IMR-90 (cell line): ENCODE measurements around the gene CREBBP. TPM values are rescaled to one million over a fixed set of nuclear protein-coding genes. Genes with fewer than 3 reads are reported as not detected.

Experiments
- ATAC-seq: fragments of 200-7000 bp; cut with Tn5 transposase; 2 replicates; pipeline ENCODE4 v1.9.1; 2020; ENCODE audit warnings: low read depth, mild to moderate bottlenecking, moderate library complexity
- BruUV-seq: library from RNA; stranded (reverse); fragments of 400-500 nt; replicated peaks from 2 replicates; lab custom pipeline; 2021; lab: Mats Ljungman, UMichigan
- CTCF ChIA-PET: fragments of 300-600 bp; formaldehyde crosslinking; extraction: SDS; loops from one replicate; lab custom pipeline; 2021; ENCODE audit warnings: antibody characterized with exemption; lab: Yijun Ruan, JAX
- POLR2A ChIA-PET: fragments of 300-600 bp; sonication (Branson Sonifier 250); formaldehyde crosslinking; loops from one replicate; lab custom pipeline; 2022; ENCODE audit warnings: antibody characterized with exemption; ENCODE audit not compliant: unreplicated experiment; lab: Charles Lee
- DNase-seq: peaks from one replicate; pipeline ENCODE4 v3.0.0; 2013
- H2AFZ ChIP-seq: replicated peaks from 2 replicates; pipeline ENCODE3; 2013; ENCODE audit warnings: low read length, mild to moderate bottlenecking; ENCODE audit not compliant: poor library complexity
- H2AK5ac ChIP-seq: 2 replicates; pipeline ENCODE4 v1.6.1; 2013; ENCODE audit warnings: low read depth, low read length, inconsistent platforms
- H2AK9ac ChIP-seq: replicated peaks from 2 replicates; pipeline ENCODE3; 2013; ENCODE audit warnings: mild to moderate bottlenecking, low read depth, low read length, moderate library complexity; ENCODE audit not compliant: poor library complexity
- H2BK120ac ChIP-seq: 2 replicates; pipeline ENCODE4 v1.6.1; 2013; ENCODE audit warnings: low read depth, low read length, inconsistent platforms
- H2BK15ac ChIP-seq: 3 replicates; pipeline ENCODE4 v1.6.1; 2013; ENCODE audit warnings: low read depth, low read length, inconsistent platforms
- H2BK20ac ChIP-seq: 2 replicates; pipeline ENCODE4 v1.6.1; 2013; ENCODE audit warnings: low read depth, mild to moderate bottlenecking, inconsistent platforms, low read length, moderate library complexity
- H2BK5ac ChIP-seq: 2 replicates; pipeline ENCODE4 v1.6.1; 2013; ENCODE audit warnings: mild to moderate bottlenecking, low read depth, low read length, inconsistent platforms; ENCODE audit not compliant: poor library complexity, severe bottlenecking
- H3K14ac ChIP-seq: replicated peaks from 2 replicates; pipeline ENCODE4 v1.6.1; 2013; ENCODE audit warnings: low read depth, low read length, inconsistent platforms
- H3K18ac ChIP-seq: 2 replicates; pipeline ENCODE4 v1.6.1; 2013; ENCODE audit warnings: low read depth, low read length, control low read depth
- H3K23ac ChIP-seq: 2 replicates; pipeline ENCODE4 v1.6.1; 2013; ENCODE audit warnings: low read depth, low read length, inconsistent platforms
- H3K27ac ChIP-seq: 2 replicates; pipeline ENCODE4 v1.5.1; 2013; ENCODE audit warnings: mild to moderate bottlenecking, control low read depth, low read length; ENCODE audit not compliant: insufficient read depth
- H3K27me3 ChIP-seq: 2 replicates; pipeline ENCODE4 v1.6.1; 2013; ENCODE audit warnings: low read length; ENCODE audit not compliant: control insufficient read depth, insufficient read depth
- H3K36me3 ChIP-seq: 2 replicates; pipeline ENCODE4 v1.6.1; 2013; ENCODE audit warnings: low read length, mixed read lengths; ENCODE audit not compliant: control insufficient read depth, insufficient read depth
- H3K4ac ChIP-seq: 2 replicates; pipeline ENCODE4 v1.6.1; 2013; ENCODE audit warnings: low read depth, low read length, inconsistent platforms
- H3K4me1 ChIP-seq: 2 replicates; pipeline ENCODE4 v1.6.1; 2013; ENCODE audit warnings: low read length, mixed read lengths; ENCODE audit not compliant: control insufficient read depth, insufficient read depth
- H3K4me2 ChIP-seq: 2 replicates; pipeline ENCODE4 v1.6.1; 2013; ENCODE audit warnings: low read depth, mild to moderate bottlenecking, control low read depth, low read length, moderate library complexity
- H3K4me3 ChIP-seq: 2 replicates; pipeline ENCODE4 v1.5.1; 2013; ENCODE audit warnings: low read depth, mild to moderate bottlenecking, control low read depth, low read length, moderate library complexity; ENCODE audit not compliant: insufficient read depth
- H3K56ac ChIP-seq: 2 replicates; pipeline ENCODE4 v1.6.1; 2013; ENCODE audit warnings: low read length, inconsistent platforms; ENCODE audit not compliant: insufficient read depth; ENCODE audit errors: extremely low read depth
- H3K79me1 ChIP-seq, 2 experiments: 2 replicates each; pipeline ENCODE4 v1.6.1; 2013; ENCODE audit warnings: low read length in 2 of 2, inconsistent platforms in 1 of 2, low read depth in 1 of 2
- H3K9ac ChIP-seq: 2 replicates; pipeline ENCODE4 v1.6.1; 2013; ENCODE audit warnings: low read depth, low read length, control low read depth
- H3K9me1 ChIP-seq: 2 replicates; pipeline ENCODE4 v1.6.1; 2013; ENCODE audit warnings: low read length, inconsistent platforms; ENCODE audit not compliant: insufficient read depth
- H3K9me3 ChIP-seq: 2 replicates; pipeline ENCODE4 v1.6.1; 2013; ENCODE audit warnings: low read length; ENCODE audit not compliant: control insufficient read depth, insufficient read depth
- H4K20me1 ChIP-seq: 2 replicates; pipeline ENCODE4 v1.6.1; 2013; ENCODE audit warnings: low read length, inconsistent platforms; ENCODE audit not compliant: insufficient read depth
- H4K5ac ChIP-seq: 2 replicates; pipeline ENCODE4 v1.6.1; 2013; ENCODE audit warnings: mild to moderate bottlenecking, low read depth, low read length, control low read depth
- H4K8ac ChIP-seq, 2 experiments: 2 replicates each; pipeline ENCODE4 v1.6.1; 2013; ENCODE audit warnings: low read depth in 2 of 2, low read length in 2 of 2, control low read depth in 1 of 2, inconsistent platforms in 1 of 2
- H4K91ac ChIP-seq: 2 replicates; pipeline ENCODE4 v1.6.1; 2013; ENCODE audit warnings: low read depth, low read length, inconsistent platforms; ENCODE audit not compliant: insufficient read depth
- BHLHE40 ChIP-seq: fragments of 150-350 bp; IDR thresholded peaks from 2 replicates; pipeline ENCODE4 v1.6.1; 2016; ENCODE audit warnings: mild to moderate bottlenecking, low read depth, low read length
- CEBPB ChIP-seq: IDR thresholded peaks from 2 replicates; pipeline ENCODE4 v1.6.1; 2012; ENCODE audit warnings: low read depth, low read length, improper control_type of control experiment
- RFX5 ChIP-seq: IDR thresholded peaks from 2 replicates; pipeline ENCODE4 v1.8.0; 2012; ENCODE audit warnings: low read depth, mild to moderate bottlenecking, low read length, moderate library complexity
- WGBS, 2 experiments: methylation state at CpG; one replicate each; pipeline versions ENCODE4 v1.1.5 to v1.1.7; 2013; ENCODE audit warnings: missing lambda C conversion rate in 2 of 2; ENCODE audit not compliant: insufficient read length in 1 of 2; ENCODE audit errors: extremely low coverage in 2 of 2; 5-methylcytosine and 5-hydroxymethylcytosine counted together
- dilution Hi-C: fragments of 300-500 bp; cut with HindIII; formaldehyde crosslinking; loops from one replicate; pipeline ENCODE4 v1.14.3; 2018; ENCODE audit warnings: low sequenced_read_pairs; ENCODE audit not compliant: unreplicated experiment
- in situ Hi-C: fragments of 300-500 bp; cut with MboI; formaldehyde crosslinking; loops from 3 replicates; pipeline ENCODE4 v1.14.3; 2019; ENCODE audit warnings: low sequenced_read_pairs, inconsistent platforms, mixed read lengths
- intact Hi-C: fragments of 100-400 bp; cut with micrococcal nuclease; formaldehyde crosslinking; loops from 2 replicates; pipeline ENCODE4 v1.10.0; 2022
- polyA plus RNA-seq, 3 experiments: library from polyadenylated mRNA; depleted of rRNA; stranded (reverse); fragments of >200 nt; gene quantifications; 2 replicates each; pipeline ENCODE4 v1.2.3, GENCODE V29; 2012; ENCODE audit warnings: low replicate concordance in 1 of 3
- total RNA-seq: library from RNA; depleted of rRNA; stranded (reverse); fragments of >200 nt; gene quantifications from 2 replicates; pipeline ENCODE4 v1.2.3, GENCODE V29; 2012
- TF ChIP-seq, protein P1 (sequence below): conservative IDR thresholded peaks from 2 replicates; pipeline ENCODE4 v1.5.1; 2012; ENCODE audit warnings: mild to moderate bottlenecking, low read depth, low read length, improper control_type of control experiment
- TF ChIP-seq, protein P2 (sequence below): fragments of 150-350 bp; IDR thresholded peaks from 2 replicates; pipeline ENCODE4 v1.6.1; 2016; ENCODE audit warnings: low read depth, mild to moderate bottlenecking, low read length, moderate library complexity, borderline replicate concordance
- TF ChIP-seq, protein P3 (sequence below): fragments of 150-350 bp; IDR thresholded peaks from 2 replicates; pipeline ENCODE4 v1.6.1; 2017; ENCODE audit warnings: mild to moderate bottlenecking, antibody characterized with exemption, low read length, low read depth

CREBBP gene
- total and polyA plus RNA-seq, 2 of the 4 experiments (the other 2 are of a cell fraction), result 7.3 to 12.5 TPM

DNA sequence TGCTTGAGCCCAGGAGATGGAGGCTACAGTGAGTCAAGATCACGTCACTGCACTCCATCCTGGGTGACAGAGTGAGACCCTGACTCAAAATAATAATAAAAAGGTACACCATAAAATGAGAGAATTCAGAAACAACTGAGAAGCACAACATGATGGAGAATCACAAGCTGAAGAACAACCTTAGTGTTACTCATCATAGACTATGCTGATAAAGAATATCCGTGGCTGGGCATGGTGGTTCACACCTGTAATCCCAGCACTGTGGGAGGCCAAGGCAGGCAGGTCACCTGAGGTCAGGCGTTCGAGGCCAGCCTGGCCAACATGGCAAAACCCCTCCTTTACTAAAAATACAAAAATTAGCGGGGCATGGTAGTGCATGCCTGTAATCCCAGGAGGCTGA lies 16.0 kb downstream of the CREBBP start:
- Histone ChIP-seq H3K56ac (no peak overlapping the region), H3K14ac (no peak overlapping the region), H4K5ac (no peak overlapping the region), H4K8ac (no peak overlapping the region), H3K4ac (no peak overlapping the region), H2BK15ac (no peak overlapping the region), H3K23ac (no peak overlapping the region), H3K9ac (no peak overlapping the region), H4K91ac (no peak overlapping the region), H3K9me1 (peaks cover 53% of the 10 kb centered on the region), H2BK5ac (no peak overlapping the region), H2AK5ac (no peak overlapping the region), H3K36me3 (no peaks in the 10 kb centered on the region), H2AFZ (no peak overlapping the region), H3K27ac (no peak overlapping the region), H3K4me1 (peaks cover 16% of the 10 kb centered on the region), H3K27me3 (no peaks in the 10 kb centered on the region), H2BK120ac (no peak overlapping the region), H2AK9ac (no peak overlapping the region), H3K4me2 (no peak overlapping the region), H3K4me3 (no peak overlapping the region), H4K20me1 (peaks cover 100% of the 10 kb centered on the region), H2BK20ac (no peak overlapping the region), H3K9me3 (no peaks in the 10 kb centered on the region), H3K18ac (no peak overlapping the region), H3K79me1 (peaks cover 10 to 97% of the 10 kb centered on the region in 2 experiments; a peak in 3 of 4 replicates)
- DNase-seq, result no peak
- dilution Hi-C loops (no loop called here), in situ Hi-C loops (no loop called here), intact Hi-C loops (no loop called here)
- CTCF ChIA-PET, result no interaction called here
- no peak for ATAC-seq
- TF ChIP-seq, protein P1, sequence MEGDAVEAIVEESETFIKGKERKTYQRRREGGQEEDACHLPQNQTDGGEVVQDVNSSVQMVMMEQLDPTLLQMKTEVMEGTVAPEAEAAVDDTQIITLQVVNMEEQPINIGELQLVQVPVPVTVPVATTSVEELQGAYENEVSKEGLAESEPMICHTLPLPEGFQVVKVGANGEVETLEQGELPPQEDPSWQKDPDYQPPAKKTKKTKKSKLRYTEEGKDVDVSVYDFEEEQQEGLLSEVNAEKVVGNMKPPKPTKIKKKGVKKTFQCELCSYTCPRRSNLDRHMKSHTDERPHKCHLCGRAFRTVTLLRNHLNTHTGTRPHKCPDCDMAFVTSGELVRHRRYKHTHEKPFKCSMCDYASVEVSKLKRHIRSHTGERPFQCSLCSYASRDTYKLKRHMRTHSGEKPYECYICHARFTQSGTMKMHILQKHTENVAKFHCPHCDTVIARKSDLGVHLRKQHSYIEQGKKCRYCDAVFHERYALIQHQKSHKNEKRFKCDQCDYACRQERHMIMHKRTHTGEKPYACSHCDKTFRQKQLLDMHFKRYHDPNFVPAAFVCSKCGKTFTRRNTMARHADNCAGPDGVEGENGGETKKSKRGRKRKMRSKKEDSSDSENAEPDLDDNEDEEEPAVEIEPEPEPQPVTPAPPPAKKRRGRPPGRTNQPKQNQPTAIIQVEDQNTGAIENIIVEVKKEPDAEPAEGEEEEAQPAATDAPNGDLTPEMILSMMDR, result no peak
- TF ChIP-seq BHLHE40 (no peak), CEBPB (no peak), RFX5 (no peak)
- TF ChIP-seq, protein P2, sequence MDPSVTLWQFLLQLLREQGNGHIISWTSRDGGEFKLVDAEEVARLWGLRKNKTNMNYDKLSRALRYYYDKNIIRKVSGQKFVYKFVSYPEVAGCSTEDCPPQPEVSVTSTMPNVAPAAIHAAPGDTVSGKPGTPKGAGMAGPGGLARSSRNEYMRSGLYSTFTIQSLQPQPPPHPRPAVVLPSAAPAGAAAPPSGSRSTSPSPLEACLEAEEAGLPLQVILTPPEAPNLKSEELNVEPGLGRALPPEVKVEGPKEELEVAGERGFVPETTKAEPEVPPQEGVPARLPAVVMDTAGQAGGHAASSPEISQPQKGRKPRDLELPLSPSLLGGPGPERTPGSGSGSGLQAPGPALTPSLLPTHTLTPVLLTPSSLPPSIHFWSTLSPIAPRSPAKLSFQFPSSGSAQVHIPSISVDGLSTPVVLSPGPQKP, result no peak
- TF ChIP-seq, protein P3, sequence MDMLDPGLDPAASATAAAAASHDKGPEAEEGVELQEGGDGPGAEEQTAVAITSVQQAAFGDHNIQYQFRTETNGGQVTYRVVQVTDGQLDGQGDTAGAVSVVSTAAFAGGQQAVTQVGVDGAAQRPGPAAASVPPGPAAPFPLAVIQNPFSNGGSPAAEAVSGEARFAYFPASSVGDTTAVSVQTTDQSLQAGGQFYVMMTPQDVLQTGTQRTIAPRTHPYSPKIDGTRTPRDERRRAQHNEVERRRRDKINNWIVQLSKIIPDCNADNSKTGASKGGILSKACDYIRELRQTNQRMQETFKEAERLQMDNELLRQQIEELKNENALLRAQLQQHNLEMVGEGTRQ, result no peak
- BruUV-seq, result no TSS peak
- POLR2A ChIA-PET, result no interaction called here
- WGBS, 2 experiments, result no CpG with 5 or more reads among the region's 5 CpGs
